H1 (cell line): ENCODE results near the gene CUX1. TPM values are rescaled to one million over a fixed set of nuclear protein-coding genes. Genes with fewer than 3 reads are reported as not detected.

ENCODE experiments used
- CTCF ChIA-PET: fragments of 300-600 bp; sonication (Branson Sonifier 250); formaldehyde crosslinking; loops from one replicate; lab custom pipeline; 2021; ENCODE audit not compliant: partially characterized antibody; lab: Charles Lee
- POLR2A ChIA-PET: fragments of 300-600 bp; sonication (Branson Sonifier 250); formaldehyde crosslinking; loops from one replicate; lab custom pipeline; 2021; ENCODE audit warnings: inconsistent platforms; ENCODE audit not compliant: partially characterized antibody; lab: Charles Lee
- DNase-seq, 2 experiments: peaks; one replicate each; pipeline versions ENCODE4 v3.0.0 to v3.0.0-alpha.2; 2010 to 2022; ENCODE audit warnings: low spot score in 2 of 2, low read depth in 1 of 2, mixed read lengths in 1 of 2
- FAIRE-seq: peaks from 2 replicates; lab custom pipeline; 2011; peaks lifted over from hg19 to GRCh38; lab: Jason Lieb, UNC
- H2AFZ ChIP-seq: 2 replicates; pipeline ENCODE4 v1.8.1; 2012; ENCODE audit warnings: low read length, inconsistent platforms
- H2AK5ac ChIP-seq: 2 replicates; pipeline ENCODE4 v1.6.1; 2013; ENCODE audit warnings: low read depth, low read length
- H2BK120ac ChIP-seq: replicated peaks from 2 replicates; pipeline ENCODE3; 2013; ENCODE audit warnings: low read depth, low read length, inconsistent platforms
- H2BK12ac ChIP-seq: 2 replicates; pipeline ENCODE4 v1.6.1; 2013; ENCODE audit warnings: low read depth, low read length
- H2BK15ac ChIP-seq: 2 replicates; pipeline ENCODE4 v1.6.1; 2013; ENCODE audit warnings: low read length
- H2BK20ac ChIP-seq: 2 replicates; pipeline ENCODE4 v1.6.1; 2013; ENCODE audit warnings: low read length
- H2BK5ac ChIP-seq: 2 replicates; pipeline ENCODE4 v1.6.1; 2013; ENCODE audit warnings: low read depth, low read length
- H3K14ac ChIP-seq: 2 replicates; pipeline ENCODE4 v1.6.1; 2013; ENCODE audit warnings: inconsistent platforms; ENCODE audit not compliant: insufficient read length
- H3K18ac ChIP-seq: 2 replicates; pipeline ENCODE4 v1.6.1; 2013; ENCODE audit warnings: low read length; ENCODE audit errors: extremely low read depth
- H3K23ac ChIP-seq: 2 replicates; pipeline ENCODE4 v1.6.1; 2013; ENCODE audit warnings: inconsistent platforms; ENCODE audit not compliant: insufficient read length
- H3K23me2 ChIP-seq: 2 replicates; pipeline ENCODE4 v1.6.1; 2013; ENCODE audit warnings: low read depth, low read length
- H3K27ac ChIP-seq: 2 replicates; pipeline ENCODE4 v1.6.1; 2011; ENCODE audit warnings: low read depth, low read length, inconsistent platforms
- H3K27me3 ChIP-seq, 4 experiments: replicated peaks in 1 of 4; 1 replicate in 1 of 4; 2 replicates in 3 of 4; pipeline versions ENCODE4 v1.6.1 to v1.8.1; 2011 to 2013; ENCODE audit warnings: low read length in 3 of 4, mild to moderate bottlenecking in 3 of 4, inconsistent platforms in 2 of 4, mixed read lengths in 2 of 4, moderate library complexity in 1 of 4; ENCODE audit not compliant: control insufficient read depth in 3 of 4, insufficient read depth in 3 of 4; ENCODE audit errors: extremely low read depth in 1 of 4
- H3K36me3 ChIP-seq, 4 experiments: 2 replicates each; pipeline versions ENCODE4 v1.6.1 to v1.8.1; 2011 to 2013; ENCODE audit warnings: mild to moderate bottlenecking in 4 of 4, low read length in 3 of 4, moderate library complexity in 2 of 4, control low read depth in 1 of 4, inconsistent platforms in 1 of 4; ENCODE audit not compliant: insufficient read depth in 4 of 4, control insufficient read depth in 2 of 4
- H3K4ac ChIP-seq: replicated peaks from 2 replicates; pipeline ENCODE3; 2013; ENCODE audit warnings: low read length, low read depth, mixed read lengths, inconsistent platforms; ENCODE audit not compliant: insufficient read length
- H3K4me1 ChIP-seq, 4 experiments: replicated peaks in 1 of 4; 1 replicate in 1 of 4; 2 replicates in 3 of 4; pipeline versions ENCODE4 v1.6.1 to v1.8.1; 2011 to 2013; ENCODE audit warnings: low read length in 3 of 4, inconsistent platforms in 2 of 4, mixed read lengths in 1 of 4; ENCODE audit not compliant: insufficient read depth in 4 of 4, control insufficient read depth in 3 of 4
- H3K4me2 ChIP-seq, 2 experiments: 2 replicates each; pipeline versions ENCODE4 v1.6.1 to v1.8.1; 2011 to 2013; ENCODE audit warnings: low read depth in 2 of 2, low read length in 2 of 2, control low read depth in 1 of 2, inconsistent platforms in 1 of 2, mild to moderate bottlenecking in 1 of 2; ENCODE audit not compliant: insufficient read depth in 1 of 2
- H3K4me3 ChIP-seq, 4 experiments: fragments of 200-600, 300-600 bp in 1 of 4; sonication (generic), shearing (Covaris generic), sonication (Bioruptor Twin) in 1 of 4; 2 replicates each; pipeline versions ENCODE4 v1.5.1 to v1.8.1; 2011 to 2016; ENCODE audit warnings: low read length in 4 of 4, low read depth in 3 of 4, control low read depth in 2 of 4, inconsistent platforms in 2 of 4, mild to moderate bottlenecking in 2 of 4, mixed read lengths in 1 of 4, moderate library complexity in 1 of 4; ENCODE audit not compliant: insufficient read depth in 2 of 4; ENCODE audit errors: extremely low read depth in 1 of 4
- H3K56ac ChIP-seq: replicated peaks from 2 replicates; pipeline ENCODE3; 2013; ENCODE audit warnings: low read depth, mild to moderate bottlenecking, mixed read lengths, low read length, inconsistent platforms; ENCODE audit not compliant: insufficient read length
- H3K79me1 ChIP-seq: 2 replicates; pipeline ENCODE4 v1.6.1; 2013; ENCODE audit warnings: low read depth, low read length, control low read depth
- H3K79me2 ChIP-seq, 2 experiments: 2 replicates each; pipeline versions ENCODE4 v1.6.1 to v1.8.1; 2012 to 2013; ENCODE audit warnings: low read length in 2 of 2, mild to moderate bottlenecking in 2 of 2, inconsistent platforms in 1 of 2; ENCODE audit not compliant: insufficient read depth in 2 of 2, control insufficient read depth in 1 of 2
- H3K9ac ChIP-seq, 4 experiments: replicated peaks in 1 of 4; 1 replicate in 1 of 4; 2 replicates in 3 of 4; pipeline versions ENCODE4 v1.6.1 to v1.8.1; 2011 to 2013; ENCODE audit warnings: low read depth in 3 of 4, low read length in 3 of 4, control low read depth in 2 of 4, mild to moderate bottlenecking in 2 of 4, moderate library complexity in 2 of 4, inconsistent platforms in 1 of 4; ENCODE audit errors: extremely low read depth in 1 of 4
- H3K9me3 ChIP-seq, 2 experiments: 2 replicates each; pipeline versions ENCODE4 v1.6.1 to v1.8.1; 2012 to 2013; ENCODE audit warnings: mild to moderate bottlenecking in 2 of 2, moderate library complexity in 2 of 2, control low read depth in 1 of 2, inconsistent platforms in 1 of 2, low read depth in 1 of 2, low read length in 1 of 2, mixed read lengths in 1 of 2; ENCODE audit not compliant: insufficient read depth in 2 of 2
- H4K20me1 ChIP-seq, 2 experiments: replicated peaks in 1 of 2; 2 replicates each; pipeline versions ENCODE3 to v1.8.1; 2011 to 2013; ENCODE audit warnings: inconsistent platforms in 2 of 2, low read length in 2 of 2, mild to moderate bottlenecking in 1 of 2; ENCODE audit not compliant: insufficient read depth in 2 of 2, control insufficient read depth in 1 of 2
- H4K5ac ChIP-seq: 2 replicates; pipeline ENCODE4 v1.6.1; 2013; ENCODE audit warnings: low read length, low read depth, mixed read lengths, inconsistent platforms; ENCODE audit not compliant: insufficient read length
- H4K8ac ChIP-seq: 2 replicates; pipeline ENCODE4 v1.8.0; 2013; ENCODE audit warnings: mild to moderate bottlenecking, moderate library complexity, low read length, inconsistent platforms; ENCODE audit not compliant: insufficient read depth; ENCODE audit errors: extremely low read depth
- H4K91ac ChIP-seq: replicated peaks from 2 replicates; pipeline ENCODE3; 2013; ENCODE audit warnings: low read length, mixed read lengths, inconsistent platforms; ENCODE audit not compliant: insufficient read length
- CEBPB ChIP-seq: IDR thresholded peaks from 2 replicates; pipeline ENCODE4 v1.6.1; 2012; ENCODE audit warnings: low read depth, low read length
- E2F6 ChIP-seq: IDR thresholded peaks from 2 replicates; pipeline ENCODE4 v1.6.1; 2012; ENCODE audit warnings: inconsistent platforms
- EGR1 ChIP-seq: IDR thresholded peaks from 2 replicates; pipeline ENCODE4 v1.6.1; 2011; ENCODE audit warnings: low read depth, low read length, borderline replicate concordance
- HDAC6 ChIP-seq: IDR thresholded peaks from one replicate; pipeline ENCODE4 v1.7.1; 2012; ENCODE audit warnings: low read depth, mild to moderate bottlenecking, inconsistent platforms, low read length, moderate library complexity
- NANOG ChIP-seq: IDR thresholded peaks from 2 replicates; pipeline ENCODE4 v1.6.1; 2011; ENCODE audit warnings: low read length, low read depth, mild to moderate bottlenecking, inconsistent platforms; ENCODE audit not compliant: insufficient read depth, poor library complexity, severe bottlenecking
- POLR2AphosphoS5 ChIP-seq: IDR thresholded peaks from 2 replicates; pipeline ENCODE4 v1.6.1; 2011; ENCODE audit warnings: low read depth, low read length
- SIX5 ChIP-seq: IDR thresholded peaks from 2 replicates; pipeline ENCODE4 v1.6.1; 2011; ENCODE audit warnings: mild to moderate bottlenecking, low read depth, low read length
- SUZ12 ChIP-seq: fragments of 200-600 bp; sonication (generic); IDR thresholded peaks from 2 replicates; pipeline ENCODE4 v1.6.1; 2012; ENCODE audit warnings: mild to moderate bottlenecking, inconsistent platforms, low read length, moderate library complexity, mixed read lengths
- TCF12 ChIP-seq: IDR thresholded peaks from 2 replicates; pipeline ENCODE4 v1.6.1; 2011; ENCODE audit warnings: low read depth, mild to moderate bottlenecking, low read length
- YY1 ChIP-seq: IDR thresholded peaks from 2 replicates; pipeline ENCODE4 v1.6.1; 2011; ENCODE audit warnings: low read depth, mild to moderate bottlenecking, low read length
- WGBS, 2 experiments: shearing (Covaris generic) in 1 of 2; methylation state at CpG; one replicate each; pipeline versions ENCODE4 v1.1.6 to v1.1.7; 2013 to 2015; ENCODE audit warnings: low lambda C conversion rate in 2 of 2, mixed read lengths in 2 of 2, inconsistent platforms in 1 of 2, low coverage in 1 of 2, missing lambda C conversion rate in 1 of 2; ENCODE audit not compliant: insufficient replicate concordance in 2 of 2, insufficient coverage in 1 of 2, insufficient read length in 1 of 2; ENCODE audit errors: extremely low coverage in 1 of 2, missing lambda C conversion rate in 1 of 2; 5-methylcytosine and 5-hydroxymethylcytosine counted together
- polyA plus RNA-seq, 7 experiments: library from polyadenylated mRNA; depleted of rRNA in 3 of 7; stranded (reverse) in 5 of 7; unstranded in 2 of 7; fragments of >200 nt in 5 of 7; fragments of 200-250 nt in 2 of 7; gene quantifications; 1 replicate in 5 of 7; 2 replicates in 1 of 7; 4 replicates in 1 of 7; pipeline versions ENCODE4 v1.2.1 to v1.2.3, GENCODE V29; 2011 to 2013; ENCODE audit warnings: missing spikeins in 2 of 7, mixed read lengths in 2 of 7
- total RNA-seq: library from RNA; stranded (reverse); fragmentation: NEBNext Ultra II Directional; extraction: Animal tissue kit (Norgen Biotek cat#: 25700); gene quantifications from 2 replicates; pipeline ENCODE4 v1.2.1, GENCODE V29; 2021

Gene CUX1
- total and polyA plus RNA-seq, 2 of the 8 experiments (the other 6 are each of a cell fraction or from before 2014, with no cell fraction given): 21.6 to 65.9 TPM

- no peak overlapping the region for H3K14ac ChIP-seq
- H2BK120ac ChIP-seq: no peak overlapping the region
- FAIRE-seq (no peak), DNase-seq (no peak)
- H2BK12ac ChIP-seq: no peak overlapping the region
- H3K56ac ChIP-seq: no peak overlapping the region
- no peak overlapping the region for H3K23ac ChIP-seq
- peaks cover 9 to 21% of the 10 kb centered on the region in 2 experiments for H4K20me1 ChIP-seq
- no peak for TF ChIP-seq NANOG
- no peak for TF ChIP-seq YY1
- TF ChIP-seq HDAC6: no peak
- TF ChIP-seq TCF12: no peak
- TF ChIP-seq CEBPB: no peak
- no peak for TF ChIP-seq SIX5
- TF ChIP-seq E2F6: no peak
- no peak for TF ChIP-seq POLR2AphosphoS5
- TF ChIP-seq SUZ12: no peak
- TF ChIP-seq EGR1: no peak
- ChIA-PET CTCF (interaction anchor here (1.1 to 2.1 kb wide), 3 partner anchors 10 to 32 kb away, joined by 3 to 12 read pairs (median 9); no protein-coding TSS in a partner anchor), POLR2A (interaction anchor here (0.6 to 1.2 kb wide), 4 partner anchors 11 to 77 kb away, joined by 3 to 4 read pairs (median 3); no protein-coding TSS in a partner anchor)
- no peak overlapping the region for H2BK5ac ChIP-seq
- 88% methylated on average over 19 of the region's 20 CpGs; no CpG with 5 or more reads in 1 of the 2 experiments for WGBS, 2 experiments
- H4K8ac ChIP-seq: no peak overlapping the region; the same call in 1 of the 2 replicates
- H3K4ac ChIP-seq: no peak overlapping the region
- H3K9ac ChIP-seq: no peak overlapping the region
- no peak overlapping the region for H3K18ac ChIP-seq
- H3K79me2 ChIP-seq: peaks cover 7 to 94% of the 10 kb centered on the region in 2 experiments
- no peak overlapping the region for H2BK20ac ChIP-seq
- H3K4me3 ChIP-seq: no peak overlapping the region
- no peak overlapping the region for H3K27ac ChIP-seq
- H3K9me3 ChIP-seq: no peaks in the 10 kb centered on the region
- H3K27me3 ChIP-seq: no peaks in the 10 kb centered on the region
- no peak overlapping the region for H2AK5ac ChIP-seq
- H3K79me1 ChIP-seq: peaks cover 10% of the 10 kb centered on the region
- no peaks in the 10 kb centered on the region for H3K23me2 ChIP-seq
- H3K4me2 ChIP-seq: no peak overlapping the region; a peak in 1 of 4 replicates
- no peak overlapping the region for H4K91ac ChIP-seq
- H3K4me1 ChIP-seq: peaks cover 17 to 32% (median 29%) of the 10 kb centered on the region in 4 experiments; a peak in 6 of 7 replicates
- no peak overlapping the region for H4K5ac ChIP-seq
- H3K36me3 ChIP-seq: no peaks in the 10 kb centered on the region
- no peak overlapping the region for H2AFZ ChIP-seq
- no peak overlapping the region for H2BK15ac ChIP-seq
Observed at GRCh38 chr7:101858437-101859385, 41.3 kb downstream of the CUX1 start.
